Liver (tissue), 9 donors: ENCODE measurements around the gene SIRT7. TPM values are rescaled to one million over a fixed set of nuclear protein-coding genes. Genes with fewer than 3 reads are reported as not detected.

Source experiments
- DNase-seq: peaks from one replicate; pipeline ENCODE4 v3.0.0-alpha.2; 2017; ENCODE audit warnings: low spot score
- H3K27ac ChIP-seq, 2 donors: one replicate each; pipeline ENCODE4 v1.7.0; 2013; ENCODE audit warnings: inconsistent platforms in 2 of 2, low read length in 2 of 2, control low read depth in 1 of 2, low read depth in 1 of 2, mild to moderate bottlenecking in 1 of 2
- H3K27me3 ChIP-seq, 4 donors: one replicate each; pipeline versions ENCODE4 v1.6.1 to v1.7.0; 2013; ENCODE audit warnings: low read length in 3 of 4, inconsistent platforms in 1 of 4, mild to moderate bottlenecking in 1 of 4, moderate library complexity in 1 of 4; ENCODE audit not compliant: control insufficient read depth in 4 of 4, insufficient read depth in 4 of 4
- H3K36me3 ChIP-seq, 4 donors: one replicate each; pipeline versions ENCODE4 v1.6.1 to v1.7.0; 2013; ENCODE audit warnings: low read length in 3 of 4, mild to moderate bottlenecking in 3 of 4, low read depth in 1 of 4, moderate library complexity in 1 of 4; ENCODE audit not compliant: control insufficient read depth in 4 of 4, insufficient read depth in 3 of 4
- H3K4me1 ChIP-seq, 4 donors: one replicate each; pipeline versions ENCODE4 v1.6.1 to v1.7.0; 2013; ENCODE audit warnings: low read length in 3 of 4, mild to moderate bottlenecking in 3 of 4, moderate library complexity in 1 of 4; ENCODE audit not compliant: control insufficient read depth in 4 of 4, insufficient read depth in 4 of 4
- H3K4me3 ChIP-seq, 3 donors: one replicate each; pipeline versions ENCODE4 v1.6.1 to v1.7.0; 2013; ENCODE audit warnings: low read length in 3 of 3, control low read depth in 1 of 3, low read depth in 1 of 3, mild to moderate bottlenecking in 1 of 3
- H3K9ac ChIP-seq, 2 donors: one replicate each; pipeline ENCODE4 v1.7.0; 2013; ENCODE audit warnings: low read length in 2 of 2, mild to moderate bottlenecking in 2 of 2, moderate library complexity in 2 of 2, control low read depth in 1 of 2, low read depth in 1 of 2
- H3K9me3 ChIP-seq, 4 donors: one replicate each; pipeline versions ENCODE4 v1.6.1 to v1.7.0; 2013; ENCODE audit warnings: low read length in 3 of 4; ENCODE audit not compliant: control insufficient read depth in 4 of 4
- CTCF ChIP-seq: fragments of 150-350 bp; IDR thresholded peaks from 2 replicates; pipeline ENCODE4 v1.5.1; 2017; ENCODE audit warnings: improper control_type of control experiment, low read depth, low read length; ENCODE audit not compliant: missing input control
- EGR1 ChIP-seq, 2 donors: IDR thresholded peaks; 2 replicates each; pipeline ENCODE4 v1.6.1; 2016 to 2018; ENCODE audit warnings: antibody characterized with exemption in 2 of 2, low read depth in 2 of 2
- FOXA1 ChIP-seq: IDR thresholded peaks from 2 replicates; pipeline ENCODE4 v1.6.1; 2016; ENCODE audit warnings: antibody characterized with exemption
- FOXA2 ChIP-seq: IDR thresholded peaks from 2 replicates; pipeline ENCODE4 v1.6.1; 2016; ENCODE audit warnings: antibody characterized with exemption
- GABPA ChIP-seq, 2 donors: IDR thresholded peaks in 1 of 2; conservative IDR thresholded peaks in 1 of 2; 2 replicates each; pipeline ENCODE4 v1.6.1; 2016; ENCODE audit warnings: antibody characterized with exemption in 2 of 2, mild to moderate bottlenecking in 1 of 2, moderate library complexity in 1 of 2
- HNF4A ChIP-seq, 2 donors: conservative IDR thresholded peaks; 2 replicates each; pipeline ENCODE4 v1.6.1; 2016; ENCODE audit warnings: antibody characterized with exemption in 2 of 2, mild to moderate bottlenecking in 2 of 2
- HNF4G ChIP-seq: IDR thresholded peaks from 2 replicates; pipeline ENCODE4 v1.6.1; 2016; ENCODE audit warnings: antibody characterized with exemption
- JUND ChIP-seq, 2 donors: IDR thresholded peaks; 2 replicates each; pipeline ENCODE4 v1.6.1; 2016; ENCODE audit warnings: antibody characterized with exemption in 2 of 2
- MAX ChIP-seq: IDR thresholded peaks from 2 replicates; pipeline ENCODE4 v1.6.1; 2016; ENCODE audit warnings: antibody characterized with exemption
- RAD21 ChIP-seq, 2 donors: IDR thresholded peaks; 2 replicates each; pipeline ENCODE4 v1.6.1; 2016; ENCODE audit warnings: antibody characterized with exemption in 2 of 2, mild to moderate bottlenecking in 2 of 2
- REST ChIP-seq: IDR thresholded peaks from 2 replicates; pipeline ENCODE4 v1.6.1; 2016; ENCODE audit warnings: antibody characterized with exemption, mild to moderate bottlenecking
- RXRA ChIP-seq, 2 donors: IDR thresholded peaks; 2 replicates each; pipeline ENCODE4 v1.6.1; 2017 to 2018; ENCODE audit warnings: antibody characterized with exemption in 2 of 2, mild to moderate bottlenecking in 1 of 2
- SP1 ChIP-seq: IDR thresholded peaks from 2 replicates; pipeline ENCODE4 v1.6.1; 2018; ENCODE audit warnings: antibody characterized with exemption, mild to moderate bottlenecking
- YY1 ChIP-seq: IDR thresholded peaks from 2 replicates; pipeline ENCODE4 v1.6.1; 2016; ENCODE audit warnings: antibody characterized with exemption, mild to moderate bottlenecking
- WGBS: extraction: QIAGEN DNeasy Blood & Tissue Kit; methylation state at CpG from one replicate; pipeline ENCODE4 v1.1.7; 2013; 5-methylcytosine and 5-hydroxymethylcytosine counted together
- polyA plus RNA-seq, 2 donors: library from polyadenylated mRNA; stranded (reverse) in 1 of 2; unstranded in 1 of 2; fragments of 200-250 nt in 1 of 2; fragments of >200 nt in 1 of 2; fragmentation: Nextera tagmentation in 1 of 2; extraction: Ambion mirVana in 1 of 2; gene quantifications; one replicate each; pipeline versions ENCODE4 v1.2.1 to v1.2.3, GENCODE V29; 2013 to 2015
- total RNA-seq, 2 donors: library from RNA; depleted of rRNA; stranded (reverse); fragments of >200 nt; gene quantifications; one replicate each; pipeline ENCODE4 v1.2.3, GENCODE V29; 2014
- donor health status: healthy.
- donor health status: healthy.
- donor health status: healthy.
- donor health status: healthy.
- donor health status: healthy.

Gene SIRT7
- total and polyA plus RNA-seq, 4 donors, result 7.1 to 16.5 (median 11.5) TPM

GRCh38 chr17:81914103-81914850 is 3.7 kb downstream of the SIRT7 start:
- peaks cover 12 to 30% (median 19%) of the 10 kb centered on the region in 4 donors for H3K36me3 ChIP-seq

GRCh38 chr17:81913394-81914102 is 4.4 kb downstream of the SIRT7 start:
- 97% methylated on average over 31 of the region's 31 CpGs for WGBS
- Histone ChIP-seq H3K9me3 (no peaks in the 10 kb centered on the region), H3K4me3 (no peak overlapping the region), H3K36me3 (peaks cover 12 to 30% (median 19%) of the 10 kb centered on the region in 4 donors), H3K27me3 (no peaks in the 10 kb centered on the region), H3K9ac (no peak overlapping the region), H3K4me1 (peaks cover 17 to 45% (median 28%) of the 10 kb centered on the region in 4 donors), H3K27ac (no peak overlapping the region)
- no peak for DNase-seq
- no peak for TF ChIP-seq REST
- TF ChIP-seq RXRA (IDR thresholded peaks at IDR 0.05), result no peak
- TF ChIP-seq CTCF, result no peak
- no peak for TF ChIP-seq HNF4G

More at GRCh38 chr17:81914103-81914850, 3.7 kb downstream of the SIRT7 start:
- peaks cover 17 to 42% (median 26%) of the 10 kb centered on the region in 4 donors for H3K4me1 ChIP-seq
- no peak overlapping the region for H3K4me3 ChIP-seq
- WGBS, result 97% methylated on average over 36 of the region's 36 CpGs
- DNase-seq, result no peak
- H3K27me3 ChIP-seq, result no peaks in the 10 kb centered on the region
- no peak overlapping the region for H3K9ac ChIP-seq
- TF ChIP-seq SP1 (no peak), JUND (IDR thresholded peaks at IDR 0.05) (no peak), REST (no peak), GABPA (IDR thresholded peaks at IDR 0.05 in 1 of 2, conservative IDR thresholded peaks at IDR 0.05 in 1 of 2) (no peak), HNF4G (no peak), EGR1 (IDR thresholded peaks at IDR 0.05; ENCODE audit: low read depth in 2 of 2) (no peak), FOXA2 (no peak), YY1 (no peak), FOXA1 (no peak), RAD21 (IDR thresholded peaks at IDR 0.05) (no peak), HNF4A (conservative IDR thresholded peaks at IDR 0.05) (no peak), MAX (no peak)
- H3K9me3 ChIP-seq, result no peaks in the 10 kb centered on the region
- no peak overlapping the region for H3K27ac ChIP-seq
